CD4-positive, alpha-beta T cell treated with Interleukin-17A for 4 hours (primary cell): ENCODE measurements around the gene GALK1.

Experiments used
- DNase-seq: peaks from one replicate; pipeline ENCODE4 v3.0.0-alpha.2; 2020; ENCODE audit warnings: mixed read lengths

The GALK1 gene

DNA sequence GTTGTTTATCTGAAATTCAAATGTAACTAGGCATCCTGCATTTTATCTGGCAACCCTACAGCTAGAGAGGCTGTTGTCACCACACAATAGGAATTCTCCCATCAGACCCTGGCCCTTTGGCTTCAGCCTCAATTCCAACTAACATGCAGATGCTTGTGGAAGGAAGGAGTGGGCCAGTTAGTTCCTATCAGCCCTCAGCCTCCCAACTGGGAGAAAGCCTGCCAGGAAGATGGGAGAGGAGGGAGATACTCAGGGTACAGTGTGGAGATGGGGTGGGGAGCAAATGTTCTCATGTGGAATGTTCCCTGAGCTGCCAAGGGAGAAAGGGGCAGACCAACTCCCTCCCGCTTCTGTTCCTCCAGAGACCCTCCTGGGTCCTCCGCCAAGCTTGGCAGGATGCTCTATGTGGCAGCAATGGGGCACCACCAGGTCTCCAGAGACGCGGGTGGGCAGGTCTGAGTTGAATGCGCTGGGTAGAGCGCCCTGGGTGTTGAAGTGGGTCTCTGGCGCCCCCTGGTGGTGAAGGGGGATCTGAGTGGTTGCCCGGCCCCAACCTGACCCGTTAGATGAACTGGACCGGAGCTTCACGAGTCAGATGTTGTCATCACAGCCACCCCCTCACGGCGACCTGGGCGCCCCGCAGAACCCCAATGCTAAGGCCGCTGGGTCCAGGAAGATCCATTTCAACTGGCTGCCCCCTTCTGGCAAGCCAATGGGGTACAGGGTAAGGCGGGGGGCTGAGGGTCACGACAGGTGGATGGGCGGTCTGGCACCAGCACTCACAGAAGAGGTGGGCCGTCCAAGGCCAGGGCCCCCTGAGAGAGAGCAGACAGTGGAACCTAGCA, 15.2 kb downstream of the GALK1 start:
- peak; percentile 95 for DNase-seq

DNA sequence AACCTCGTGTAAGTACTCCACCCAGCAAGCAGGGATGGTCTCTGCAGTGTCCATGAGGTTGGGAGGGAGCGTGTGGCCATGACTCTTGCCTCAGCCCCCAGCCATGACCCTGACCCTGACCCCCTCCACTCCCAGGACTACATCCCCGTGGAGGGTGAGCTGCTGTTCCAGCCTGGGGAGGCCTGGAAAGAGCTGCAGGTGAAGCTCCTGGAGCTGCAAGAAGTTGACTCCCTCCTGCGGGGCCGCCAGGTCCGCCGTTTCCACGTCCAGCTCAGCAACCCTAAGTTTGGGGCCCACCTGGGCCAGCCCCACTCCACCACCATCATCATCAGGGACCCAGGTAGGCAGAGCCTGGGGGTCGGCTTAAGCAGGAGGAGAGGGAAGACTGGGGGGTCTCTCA, 16.3 kb downstream of the GALK1 start:
- no peak for DNase-seq

DNA sequence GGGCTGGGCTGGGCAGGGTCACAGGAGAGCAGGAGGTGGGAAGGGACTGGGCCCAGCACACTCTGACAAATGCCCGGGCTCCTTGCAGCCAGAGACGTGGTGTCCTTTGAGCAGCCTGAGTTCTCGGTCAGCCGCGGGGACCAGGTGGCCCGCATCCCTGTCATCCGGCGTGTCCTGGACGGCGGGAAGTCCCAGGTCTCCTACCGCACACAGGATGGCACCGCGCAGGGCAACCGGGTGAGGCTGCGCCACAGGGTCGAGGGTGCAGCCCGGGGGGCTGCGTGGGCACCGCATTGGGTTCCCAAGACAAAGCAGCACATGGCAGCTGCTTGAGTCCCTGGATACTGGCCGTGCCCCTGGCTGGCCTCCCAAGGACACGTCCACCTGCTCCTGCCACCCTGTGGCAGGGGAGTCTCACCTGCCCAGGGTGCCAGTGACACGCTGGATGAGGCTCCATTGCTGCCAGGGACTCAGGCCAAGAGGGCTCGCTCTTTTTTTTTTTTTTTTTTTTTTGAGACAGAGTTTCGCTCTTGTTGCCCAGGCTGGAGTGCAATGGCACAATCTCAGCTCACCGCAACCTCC, 21.3 kb downstream of the GALK1 start:
- DNase-seq: no peak

DNA sequence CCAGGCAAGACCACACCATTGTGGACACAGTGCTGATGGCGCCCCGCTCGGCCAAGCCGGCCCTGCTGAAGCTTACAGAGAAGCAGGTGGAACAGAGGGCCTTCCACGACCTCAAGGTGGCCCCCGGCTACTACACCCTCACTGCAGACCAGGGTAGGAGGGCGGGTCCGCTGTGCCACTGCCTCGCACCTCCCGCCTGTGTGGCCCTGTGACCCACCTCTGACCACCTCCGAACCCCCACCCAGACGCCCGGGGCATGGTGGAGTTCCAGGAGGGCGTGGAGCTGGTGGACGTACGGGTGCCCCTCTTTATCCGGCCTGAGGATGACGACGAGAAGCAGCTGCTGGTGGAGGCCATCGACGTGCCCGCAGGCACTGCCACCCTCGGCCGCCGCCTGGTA, 22.7 kb downstream of the GALK1 start:
- DNase-seq: no peak

DNA sequence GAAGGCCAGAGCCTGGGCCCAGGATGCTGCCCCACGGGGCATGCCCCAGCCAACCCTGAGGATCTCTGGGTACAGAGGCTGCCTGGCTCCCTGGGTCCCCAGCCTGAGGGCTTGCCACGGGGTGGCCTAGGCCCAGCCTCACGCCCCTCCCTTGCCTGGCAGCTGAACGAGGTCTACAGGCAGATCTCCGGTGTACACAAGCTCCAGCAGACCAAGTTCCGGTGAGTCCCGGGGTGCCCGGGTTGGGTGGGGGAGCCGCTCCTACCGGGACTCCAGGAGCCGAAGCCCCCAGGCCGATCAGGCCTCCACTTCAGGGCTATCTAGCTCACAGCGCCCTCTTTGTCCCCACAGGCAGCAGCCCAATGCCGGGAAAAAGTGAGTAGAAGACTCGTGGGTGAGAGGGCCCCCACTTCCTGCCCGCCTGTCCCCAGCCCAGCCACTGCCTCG, 24.3 kb downstream of the GALK1 start:
- no peak for DNase-seq

DNA sequence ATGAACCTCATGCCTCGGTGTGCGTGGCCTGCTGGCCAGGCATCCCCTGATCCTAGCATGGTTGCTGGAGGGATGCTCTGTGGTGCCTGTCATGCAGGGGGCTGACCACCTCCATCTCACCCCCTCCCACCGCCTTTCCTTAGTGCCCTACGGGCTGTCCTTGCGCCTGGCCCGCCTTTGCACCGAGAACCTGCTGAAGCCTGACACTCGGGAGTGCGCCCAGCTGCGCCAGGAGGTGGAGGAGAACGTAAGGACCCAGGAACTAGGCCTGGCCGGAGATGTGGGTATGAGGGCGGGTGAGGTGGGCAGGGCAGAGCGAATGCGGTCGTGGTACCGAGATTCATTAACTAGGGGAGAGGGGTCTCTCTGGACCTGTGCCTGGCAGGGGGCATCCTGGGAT, 24.8 kb downstream of the GALK1 start:
- DNase-seq: no peak

DNA sequence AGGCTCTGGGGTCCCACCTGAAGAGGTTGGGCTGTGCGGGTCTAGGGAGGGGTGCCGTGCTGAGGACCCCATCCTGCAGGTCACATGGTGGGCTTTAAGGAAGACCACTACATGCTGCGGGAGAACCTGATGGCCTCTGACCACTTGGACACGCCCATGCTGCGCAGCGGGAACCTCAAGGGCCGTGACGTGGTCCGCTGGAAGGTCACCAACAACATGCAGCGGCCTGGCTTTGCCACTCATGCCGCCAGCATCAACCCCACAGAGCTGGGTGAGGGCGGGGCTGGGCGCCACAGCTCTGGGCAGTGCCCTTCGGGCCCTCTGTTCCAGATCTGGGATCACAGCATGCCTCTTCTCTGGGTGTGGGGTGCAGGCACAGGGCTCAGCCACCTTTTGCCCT, 25.2 kb downstream of the GALK1 start:
- no peak for DNase-seq

DNA sequence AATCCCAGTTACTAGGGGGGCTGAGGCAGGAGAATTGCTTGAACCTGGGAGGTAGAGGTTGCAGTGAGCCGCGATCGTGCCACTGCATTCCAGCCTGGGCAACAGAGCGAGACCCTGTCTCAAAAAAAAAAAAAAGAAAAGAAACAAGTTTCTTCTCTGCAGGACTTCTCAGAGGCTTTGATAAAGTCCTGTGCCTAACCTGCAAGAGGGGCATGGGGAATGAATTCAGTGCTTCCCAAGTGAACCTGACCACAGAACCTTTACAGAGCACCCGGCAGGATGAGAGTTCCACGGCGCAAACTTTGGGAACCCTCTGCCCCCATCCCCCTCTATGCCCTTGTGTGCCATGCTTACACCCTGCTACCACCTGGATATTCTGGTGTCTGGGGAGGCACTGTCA, 25.8 kb downstream of the GALK1 start:
- no peak for DNase-seq

DNA sequence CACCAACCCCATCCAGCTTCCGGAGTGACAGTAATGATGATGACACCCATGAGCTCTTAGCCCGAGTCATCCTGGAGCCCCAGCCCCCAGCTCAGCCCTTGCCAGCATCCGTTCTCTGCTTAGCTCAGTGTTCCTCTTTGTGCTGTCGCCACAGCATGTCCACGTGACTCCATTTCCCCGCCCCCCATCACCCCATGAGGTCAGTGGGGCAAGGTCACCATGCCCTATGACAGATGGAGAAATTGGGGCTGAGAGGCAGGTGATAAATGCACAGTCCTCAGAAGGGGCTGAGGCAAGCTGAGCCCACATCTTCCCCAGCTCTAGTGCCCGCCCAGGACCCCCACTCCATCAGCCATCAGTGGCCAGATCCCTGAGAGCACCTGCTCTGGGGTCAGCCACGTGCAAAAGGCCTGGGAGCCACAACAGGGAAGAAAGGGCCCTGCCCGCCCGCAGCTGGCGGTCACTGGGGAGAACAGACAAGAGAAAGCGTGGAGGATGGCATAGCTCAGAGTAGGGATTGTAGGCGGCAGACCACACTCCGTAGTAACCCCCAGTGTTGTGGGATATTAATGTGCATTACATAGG, 26.7 kb downstream of the GALK1 start:
- DNase-seq: no peak

DNA sequence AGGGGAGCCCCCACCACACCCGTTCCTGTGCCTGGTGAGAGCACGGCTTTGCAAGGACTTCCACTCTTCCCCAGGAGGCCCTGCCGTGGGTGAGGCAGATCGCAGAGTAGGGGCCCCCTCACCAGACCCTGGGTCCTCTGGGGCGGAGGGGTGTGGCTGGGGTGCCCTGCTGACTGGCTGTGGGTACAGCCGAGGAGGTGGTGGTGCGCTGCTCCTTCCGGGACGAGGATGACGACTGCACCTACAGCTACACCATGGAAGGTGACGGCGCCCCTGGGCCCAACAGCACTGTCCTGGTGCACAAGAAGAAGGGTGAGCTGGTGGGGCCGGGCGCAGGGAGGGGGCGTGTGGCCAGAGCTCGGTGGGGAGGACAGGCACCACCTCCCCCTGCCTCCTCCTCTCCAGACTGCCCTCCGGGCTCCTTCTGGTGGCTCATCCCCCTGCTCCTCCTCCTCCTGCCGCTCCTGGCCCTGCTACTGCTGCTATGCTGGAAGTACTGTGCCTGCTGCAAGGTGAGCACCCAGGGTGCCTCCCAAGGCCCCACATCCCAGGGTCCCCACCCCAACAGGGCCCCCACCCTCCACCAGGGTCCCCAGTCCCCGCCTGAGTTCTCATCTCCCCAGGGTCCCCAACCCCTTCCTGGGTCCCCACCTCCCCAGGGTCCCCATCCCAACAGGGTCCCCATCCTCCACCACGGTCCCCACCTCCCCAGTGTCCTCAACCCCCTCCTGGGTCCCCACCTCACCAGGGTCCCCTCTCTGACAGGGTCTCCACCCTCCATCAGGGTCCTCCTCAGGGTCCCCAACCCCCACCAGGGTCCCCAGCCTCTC, 27.6 kb downstream of the GALK1 start:
- no peak for DNase-seq

DNA sequence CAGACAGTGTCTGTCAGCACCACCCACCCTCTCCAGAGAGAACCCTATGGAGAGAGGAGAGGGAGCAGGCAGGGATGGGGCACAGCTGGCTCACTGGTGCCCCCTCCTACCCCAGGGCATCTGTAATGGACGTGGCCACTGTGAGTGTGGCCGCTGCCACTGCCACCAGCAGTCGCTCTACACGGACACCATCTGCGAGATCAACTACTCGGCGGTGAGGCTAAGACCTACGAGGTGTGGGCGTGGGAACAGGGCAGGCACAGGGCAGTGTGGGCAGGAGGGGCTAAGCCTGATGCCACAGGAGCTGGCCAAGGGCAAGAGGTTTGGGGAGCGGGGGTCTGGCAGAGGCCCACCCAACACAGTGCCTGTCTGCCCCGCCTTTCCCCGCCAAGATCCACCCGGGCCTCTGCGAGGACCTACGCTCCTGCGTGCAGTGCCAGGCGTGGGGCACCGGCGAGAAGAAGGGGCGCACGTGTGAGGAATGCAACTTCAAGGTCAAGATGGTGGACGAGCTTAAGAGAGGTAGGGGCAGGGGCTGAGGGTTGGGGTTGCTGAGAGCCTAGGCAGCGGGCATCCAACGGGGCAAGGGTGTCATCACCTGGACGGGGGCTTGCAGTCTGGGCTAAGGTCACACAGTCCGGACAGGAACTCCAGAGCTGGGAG, 28.7 kb downstream of the GALK1 start:
- DNase-seq: no peak

DNA sequence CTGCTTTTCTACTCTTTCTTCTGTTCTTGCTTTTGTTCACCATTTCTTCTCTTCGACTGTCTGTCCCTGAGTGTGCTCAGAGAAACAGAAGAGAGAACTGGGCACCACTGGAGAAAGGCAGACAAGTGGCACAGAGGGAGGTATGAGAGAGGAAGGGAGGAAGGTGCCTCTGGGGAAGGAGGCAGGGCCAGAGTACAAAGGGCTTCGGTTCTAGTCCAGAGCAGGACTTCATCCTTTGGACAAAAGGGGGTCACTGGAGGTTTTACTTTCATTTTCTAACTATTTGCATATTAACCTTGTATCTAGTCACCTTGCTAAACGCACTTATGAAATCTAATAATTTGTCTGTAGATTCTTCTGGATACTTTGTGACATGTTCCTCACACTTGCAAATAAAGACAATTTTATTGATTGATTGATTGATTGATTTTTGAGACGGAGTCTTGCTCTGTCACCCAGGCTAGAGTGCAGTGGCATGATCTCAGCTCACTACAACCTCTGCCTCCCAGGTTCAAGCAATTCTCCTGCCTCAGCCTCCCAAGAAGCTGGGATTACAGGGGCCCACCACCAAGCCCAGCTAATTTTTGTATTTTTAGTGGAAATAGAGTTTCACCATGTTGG, 30.2 kb downstream of the GALK1 start:
- DNase-seq: no peak

DNA sequence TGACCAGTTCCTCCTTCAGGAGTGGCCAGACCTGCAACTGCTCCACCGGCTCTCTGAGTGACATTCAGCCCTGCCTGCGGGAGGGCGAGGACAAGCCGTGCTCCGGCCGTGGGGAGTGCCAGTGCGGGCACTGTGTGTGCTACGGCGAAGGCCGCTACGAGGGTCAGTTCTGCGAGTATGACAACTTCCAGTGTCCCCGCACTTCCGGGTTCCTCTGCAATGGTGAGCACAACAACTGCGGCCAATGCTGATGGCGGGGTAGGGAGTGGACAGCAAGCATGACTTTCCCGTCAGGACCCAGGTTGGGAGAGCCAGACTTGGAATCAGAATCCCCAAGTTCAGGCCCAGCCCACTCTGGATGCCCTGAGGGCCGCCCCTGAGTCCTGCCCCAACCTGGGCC, 31.5 kb downstream of the GALK1 start:
- DNase-seq: no peak

DNA sequence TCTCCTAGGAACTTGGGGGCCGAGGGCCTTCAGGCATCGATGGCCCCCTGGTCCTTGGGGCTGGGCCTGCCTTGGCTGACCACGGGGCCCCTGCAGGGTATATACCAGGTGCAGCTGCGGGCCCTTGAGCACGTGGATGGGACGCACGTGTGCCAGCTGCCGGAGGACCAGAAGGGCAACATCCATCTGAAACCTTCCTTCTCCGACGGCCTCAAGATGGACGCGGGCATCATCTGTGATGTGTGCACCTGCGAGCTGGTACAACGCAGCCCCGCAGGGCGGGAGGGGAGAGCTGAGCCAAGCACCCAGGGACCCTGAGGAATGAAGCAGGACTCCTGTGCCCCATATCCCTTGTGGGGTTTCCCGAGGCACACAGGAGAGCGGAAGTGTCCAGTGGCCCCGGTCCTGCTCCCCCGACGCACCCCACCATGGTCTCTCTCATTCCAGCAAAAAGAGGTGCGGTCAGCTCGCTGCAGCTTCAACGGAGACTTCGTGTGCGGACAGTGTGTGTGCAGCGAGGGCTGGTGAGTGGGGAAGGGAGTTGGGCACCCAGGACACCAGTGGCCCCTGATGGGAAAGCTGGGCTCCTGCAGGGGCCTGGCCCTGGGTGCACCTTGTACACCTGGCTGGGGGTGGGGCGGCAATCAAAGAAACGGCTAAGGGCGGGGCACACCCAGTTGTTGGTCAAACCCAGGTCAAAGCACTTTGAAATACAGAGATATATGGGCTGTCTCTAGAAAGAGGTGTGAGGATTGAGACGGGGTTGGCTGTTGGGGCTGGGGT, 33.1 kb downstream of the GALK1 start:
- no peak for DNase-seq

DNA sequence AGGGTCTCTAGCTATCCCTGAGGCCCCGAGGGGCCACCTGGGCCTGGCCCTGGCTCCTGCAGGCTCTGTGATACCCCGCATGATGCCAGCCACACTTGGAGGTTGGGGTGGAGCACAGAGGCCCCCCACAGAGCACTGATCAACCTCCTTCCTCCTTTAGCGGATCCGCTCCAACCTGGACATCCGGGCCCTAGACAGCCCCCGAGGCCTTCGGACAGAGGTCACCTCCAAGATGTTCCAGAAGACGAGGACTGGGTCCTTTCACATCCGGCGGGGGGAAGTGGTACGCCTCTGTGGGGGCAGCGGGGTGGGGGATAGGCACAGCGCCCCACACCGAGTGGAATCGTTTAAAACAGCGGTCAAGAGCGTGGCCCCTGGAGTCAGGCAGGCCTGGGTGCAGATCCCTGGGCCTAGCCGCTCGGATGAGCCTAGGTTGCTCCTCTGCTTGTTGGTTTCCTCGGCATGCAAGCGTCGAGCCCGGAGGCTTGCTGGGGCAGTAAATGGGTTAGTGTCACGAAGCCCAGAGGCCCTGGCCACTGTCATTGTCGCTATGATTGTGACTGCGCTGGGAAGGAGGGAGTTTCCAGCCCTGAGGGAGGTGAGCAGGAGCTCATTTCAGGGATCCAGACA, 33.8 kb downstream of the GALK1 start:
- no peak for DNase-seq

DNA sequence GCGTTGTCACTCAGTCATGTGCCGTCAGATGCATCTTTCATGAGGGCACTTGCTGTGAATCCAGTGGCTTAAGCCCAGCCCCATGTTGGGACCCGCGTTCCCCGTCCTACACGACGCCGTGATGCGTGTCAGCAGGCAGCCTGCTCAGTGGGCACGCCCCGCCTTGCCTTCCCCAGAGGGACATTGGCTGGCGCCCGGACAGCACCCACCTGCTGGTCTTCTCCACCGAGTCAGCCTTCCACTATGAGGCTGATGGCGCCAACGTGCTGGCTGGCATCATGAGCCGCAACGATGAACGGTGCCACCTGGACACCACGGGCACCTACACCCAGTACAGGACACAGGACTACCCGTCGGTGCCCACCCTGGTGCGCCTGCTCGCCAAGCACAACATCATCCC, 34.9 kb downstream of the GALK1 start:
- no peak for DNase-seq

DNA sequence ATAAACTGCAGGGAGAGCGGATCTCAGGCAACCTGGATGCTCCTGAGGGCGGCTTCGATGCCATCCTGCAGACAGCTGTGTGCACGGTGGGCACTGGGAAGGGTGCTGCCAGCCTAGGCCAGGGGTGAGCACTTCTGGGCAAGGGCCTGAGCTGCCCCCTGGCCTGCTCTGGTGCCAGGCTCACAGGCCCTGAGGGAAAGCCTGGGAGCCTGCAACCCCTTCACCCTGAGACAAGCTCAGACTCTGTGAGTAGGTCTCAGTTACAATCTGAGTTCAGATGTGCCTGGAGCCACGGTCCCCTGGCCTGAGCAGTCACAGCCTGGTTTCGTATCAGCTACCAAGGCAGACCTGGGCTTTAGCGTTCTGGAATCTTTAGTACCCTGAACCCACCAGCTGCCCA, 35.6 kb downstream of the GALK1 start:
- DNase-seq: no peak

DNA sequence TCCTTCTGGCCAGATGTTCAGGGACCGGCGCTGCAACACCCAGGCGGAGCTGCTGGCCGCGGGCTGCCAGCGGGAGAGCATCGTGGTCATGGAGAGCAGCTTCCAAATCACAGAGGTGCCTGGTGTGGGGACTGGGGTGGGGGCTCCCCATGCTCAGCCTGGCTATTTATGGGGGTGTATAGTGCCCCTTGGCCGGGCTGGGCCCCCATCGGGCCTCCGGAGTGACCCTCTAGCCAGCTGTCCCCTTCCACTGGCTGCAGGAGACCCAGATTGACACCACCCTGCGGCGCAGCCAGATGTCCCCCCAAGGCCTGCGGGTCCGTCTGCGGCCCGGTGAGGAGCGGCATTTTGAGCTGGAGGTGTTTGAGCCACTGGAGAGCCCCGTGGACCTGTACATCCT, 37.6 kb downstream of the GALK1 start:
- no peak for DNase-seq

DNA sequence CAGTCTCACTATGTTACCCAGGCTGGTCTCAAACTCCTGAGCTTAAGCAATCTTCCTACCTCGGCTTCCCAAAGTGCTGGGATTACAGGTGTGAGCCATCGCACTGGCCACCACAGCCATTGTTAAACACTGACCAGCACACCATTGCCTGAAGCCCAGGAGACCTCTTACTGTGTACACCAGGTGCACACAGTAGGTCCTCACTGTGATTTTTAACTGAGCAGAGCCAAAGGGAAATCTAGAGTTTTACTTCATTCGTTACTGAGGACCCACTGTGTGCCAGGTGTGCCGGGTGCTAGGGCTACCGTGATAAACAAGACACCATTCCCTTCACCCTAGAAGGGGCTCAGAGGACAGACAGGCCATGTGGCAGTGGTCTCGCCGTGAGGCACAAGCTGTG, 39.5 kb downstream of the GALK1 start:
- DNase-seq: no peak

DNA sequence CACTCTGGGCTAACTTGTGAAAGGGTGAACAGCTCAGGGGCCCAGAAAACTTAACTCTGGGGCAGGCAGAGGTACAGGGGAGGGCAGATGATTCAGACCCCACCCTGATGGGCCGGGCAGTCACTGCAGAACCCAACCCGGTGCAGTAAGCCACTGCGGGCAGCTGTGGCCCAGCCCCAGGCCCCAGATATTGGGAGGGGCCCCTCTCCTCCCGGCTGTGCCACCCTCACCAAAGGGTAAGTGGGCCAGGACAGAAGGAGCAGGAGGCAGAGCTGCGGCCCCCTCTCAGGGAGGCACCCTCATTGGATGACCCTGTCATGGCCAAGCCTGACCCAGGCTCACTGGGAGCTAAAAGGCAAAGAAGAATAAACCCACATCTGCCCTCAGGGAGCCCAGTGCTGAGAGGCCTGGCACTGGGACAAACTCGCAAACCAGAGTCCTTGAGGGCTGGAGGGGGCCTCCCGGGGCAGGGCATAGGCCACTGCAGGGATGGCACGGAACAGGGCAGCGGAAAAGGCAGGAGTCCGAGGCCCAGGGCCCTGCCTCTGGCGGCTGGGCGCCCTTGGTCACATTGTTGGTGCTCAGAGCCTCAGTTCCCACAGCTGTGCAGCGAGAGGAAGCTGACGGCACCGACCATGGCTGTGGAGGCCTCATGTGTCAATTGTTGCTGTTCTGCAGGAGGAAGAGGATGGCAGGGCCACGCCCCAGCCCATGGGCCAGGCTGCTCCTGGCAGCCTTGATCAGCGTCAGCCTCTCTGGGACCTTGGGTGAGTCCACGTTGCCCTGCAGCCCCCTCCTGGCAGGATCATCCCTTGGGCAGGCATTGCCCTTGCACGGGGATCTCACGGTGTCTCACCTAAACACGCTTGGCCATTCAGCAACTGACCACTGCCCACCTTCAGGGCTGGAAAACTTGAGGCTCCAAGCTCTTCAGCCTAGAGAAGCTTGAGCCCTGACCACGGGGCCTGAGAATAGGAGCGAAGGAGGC, 40.7 kb downstream of the GALK1 start:
- no peak for DNase-seq
